OCI-M2 (cell line): ENCODE results near the gene WFDC2.

ENCODE experiments used
- DNase-seq: peaks from one replicate; lab custom pipeline; 2025; ENCODE audit not compliant: unreplicated experiment; lab: John Stamatoyannopoulos, UW

WFDC2 gene

DNA sequence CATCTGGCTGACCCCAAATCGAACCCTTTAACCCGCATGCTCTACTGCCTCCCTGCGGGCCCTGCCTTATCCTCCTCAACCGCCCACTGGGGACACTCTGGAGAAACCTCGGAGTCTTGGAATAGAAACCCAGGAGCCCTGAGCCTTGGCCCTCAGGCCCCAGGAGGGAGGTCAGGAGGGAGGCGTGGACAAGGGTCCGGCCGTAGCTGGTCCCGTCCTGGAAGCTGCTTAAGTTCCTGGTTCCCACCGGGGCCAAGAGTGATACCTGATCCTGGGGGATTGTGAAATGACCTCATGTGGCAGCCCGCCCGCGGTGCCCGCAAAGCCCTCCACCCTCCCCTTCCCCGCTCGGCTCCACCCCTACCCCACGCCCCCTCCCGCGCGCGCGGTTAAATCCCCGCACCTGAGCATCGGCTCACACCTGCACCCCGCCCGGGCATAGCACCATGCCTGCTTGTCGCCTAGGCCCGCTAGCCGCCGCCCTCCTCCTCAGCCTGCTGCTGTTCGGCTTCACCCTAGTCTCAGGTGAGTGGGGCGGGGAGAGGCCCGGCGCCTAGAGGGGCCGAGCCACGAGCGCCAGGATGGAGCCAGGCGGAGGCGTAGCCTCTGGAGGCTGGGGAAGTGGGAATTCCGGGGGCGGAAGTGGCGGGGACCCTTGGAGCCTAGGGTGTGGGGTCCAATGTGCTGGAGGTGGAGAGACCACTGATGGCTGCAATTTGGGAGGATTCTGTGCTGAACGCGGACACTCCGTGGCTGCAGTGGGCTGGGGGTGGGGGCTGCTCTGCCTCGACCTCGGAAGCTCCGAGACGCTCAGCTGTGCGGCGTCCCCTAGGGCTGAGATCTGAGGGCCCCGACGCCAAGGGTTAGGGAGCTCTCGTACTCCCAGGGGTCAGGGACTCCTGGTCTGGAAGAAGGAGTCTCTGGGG, at the start of gene WFDC2:
Gene WFDC2 (plus strand): TSS at position 418 of the 926 bp plus-strand sequence. CDS start 29 bp downstream, at position 447.
- DNase-seq: no peak

GRCh38 chr20:45420125-45420524, 49.4 kb upstream of the WFDC2 start:
- no peak for DNase-seq

- no peak for DNase-seq
These were observed 45.9 kb upstream of the WFDC2 start for GRCh38 chr20:45423700-45424099.

- DNase-seq: no peak
These were observed 44.0 kb upstream of the WFDC2 start for GRCh38 chr20:45425561-45425960.

GRCh38 chr20:45426320-45427016, 43.1 kb upstream of the WFDC2 start:
- DNase-seq: no peak

DNA sequence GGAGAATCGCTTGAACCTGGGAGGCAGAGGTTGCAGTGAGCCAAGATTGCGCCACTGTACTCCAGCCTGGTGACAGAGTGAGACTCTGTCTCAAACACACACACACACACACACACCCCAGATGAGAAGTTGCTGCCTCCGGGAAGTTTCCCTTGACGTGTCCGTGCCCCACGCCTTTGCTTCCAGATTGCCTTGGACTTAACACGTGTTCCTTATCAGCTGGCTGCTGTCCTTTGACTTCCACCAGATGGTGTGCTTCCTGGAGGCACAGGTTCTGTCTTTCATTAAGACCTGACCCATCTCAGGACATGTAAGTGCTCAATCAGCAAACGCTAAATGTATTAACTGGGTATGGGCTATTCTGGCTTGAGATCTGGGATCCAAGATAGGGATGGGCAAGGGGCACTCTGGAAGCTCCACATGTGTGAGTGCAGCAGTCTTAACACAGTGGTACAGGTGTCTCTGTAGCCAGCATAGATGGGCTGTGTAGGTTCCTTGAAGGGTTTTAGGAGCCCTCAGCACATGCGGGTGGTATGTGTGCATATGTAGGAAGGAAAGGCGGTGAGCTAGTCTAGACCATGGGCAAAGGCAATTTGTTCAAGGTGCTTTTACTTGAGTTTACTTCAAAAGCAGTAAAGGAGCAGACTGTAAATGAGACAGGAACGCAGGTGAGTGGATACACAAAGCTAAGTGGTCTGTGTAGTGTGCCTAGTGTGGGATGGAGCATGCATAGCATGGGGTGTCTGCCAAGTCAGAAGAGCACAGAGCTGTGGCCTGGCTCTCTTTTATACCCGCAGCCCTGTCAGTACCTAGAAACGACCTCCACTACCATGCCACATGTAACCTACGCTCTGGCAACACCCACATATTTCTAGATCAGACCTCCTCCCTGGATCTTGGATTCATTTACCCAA, 42.1 kb upstream of the WFDC2 start:
- DNase-seq: no peak

DNA sequence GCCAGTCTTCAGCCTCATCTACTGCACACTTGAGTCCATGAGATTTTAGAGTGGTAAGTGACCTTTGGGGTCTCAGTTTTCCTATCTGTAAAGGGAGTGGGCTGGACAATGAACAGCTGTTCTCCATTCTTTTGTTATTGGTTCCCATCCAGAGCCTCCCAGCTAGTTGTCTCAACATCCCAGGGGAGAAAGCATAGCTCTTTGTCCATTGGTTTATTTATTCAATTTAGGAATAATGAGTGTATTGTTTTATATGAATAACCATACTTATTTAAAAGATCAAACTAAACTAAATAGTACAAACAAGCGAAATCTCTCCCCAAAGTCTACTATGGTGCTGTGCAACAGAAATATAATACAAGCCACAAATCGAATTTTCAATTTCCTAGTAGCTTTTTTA, 39.9 kb upstream of the WFDC2 start:
- DNase-seq: no peak

GRCh38 chr20:45432294-45432693, 37.3 kb upstream of the WFDC2 start:
- DNase-seq: no peak

DNA sequence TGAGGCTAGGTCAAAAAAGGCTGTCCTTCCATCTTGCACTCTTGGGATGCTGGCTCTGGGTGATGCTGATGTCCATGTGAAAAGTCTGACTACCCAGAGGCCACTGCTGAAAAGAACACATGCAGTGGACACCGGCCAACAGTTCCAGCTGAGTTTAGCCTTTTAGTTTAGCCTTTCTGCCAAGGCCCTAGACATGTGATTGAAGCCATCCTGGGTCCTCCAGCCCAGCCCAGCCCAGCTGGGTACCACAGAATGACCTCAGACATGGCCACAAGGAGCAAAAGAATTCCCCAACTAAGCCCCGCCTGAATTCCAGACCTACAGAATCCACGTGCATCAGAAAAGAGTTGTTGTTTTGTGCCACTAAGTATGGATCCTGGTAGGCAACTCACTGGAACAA, 36.2 kb upstream of the WFDC2 start:
- DNase-seq: no peak

DNA sequence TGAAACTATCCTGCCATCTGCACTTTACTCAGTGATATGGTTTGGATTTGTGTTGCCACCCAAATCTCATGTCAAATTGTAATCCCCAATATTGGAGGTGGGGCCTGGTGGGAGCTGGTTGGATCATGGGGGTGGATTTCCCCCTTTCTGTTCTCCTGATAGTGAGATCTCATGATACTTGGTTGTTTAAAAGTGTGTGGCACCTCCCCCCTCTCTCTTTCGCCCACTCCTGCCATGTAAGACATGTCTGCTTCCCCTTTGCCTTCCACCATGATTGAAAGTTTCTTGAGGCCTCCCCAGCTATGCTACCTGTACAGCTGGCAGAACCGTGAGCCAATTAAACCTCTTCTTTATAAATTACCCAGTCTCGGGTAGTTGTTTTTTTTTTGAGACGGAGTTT, 35.6 kb upstream of the WFDC2 start:
- no peak for DNase-seq

DNA sequence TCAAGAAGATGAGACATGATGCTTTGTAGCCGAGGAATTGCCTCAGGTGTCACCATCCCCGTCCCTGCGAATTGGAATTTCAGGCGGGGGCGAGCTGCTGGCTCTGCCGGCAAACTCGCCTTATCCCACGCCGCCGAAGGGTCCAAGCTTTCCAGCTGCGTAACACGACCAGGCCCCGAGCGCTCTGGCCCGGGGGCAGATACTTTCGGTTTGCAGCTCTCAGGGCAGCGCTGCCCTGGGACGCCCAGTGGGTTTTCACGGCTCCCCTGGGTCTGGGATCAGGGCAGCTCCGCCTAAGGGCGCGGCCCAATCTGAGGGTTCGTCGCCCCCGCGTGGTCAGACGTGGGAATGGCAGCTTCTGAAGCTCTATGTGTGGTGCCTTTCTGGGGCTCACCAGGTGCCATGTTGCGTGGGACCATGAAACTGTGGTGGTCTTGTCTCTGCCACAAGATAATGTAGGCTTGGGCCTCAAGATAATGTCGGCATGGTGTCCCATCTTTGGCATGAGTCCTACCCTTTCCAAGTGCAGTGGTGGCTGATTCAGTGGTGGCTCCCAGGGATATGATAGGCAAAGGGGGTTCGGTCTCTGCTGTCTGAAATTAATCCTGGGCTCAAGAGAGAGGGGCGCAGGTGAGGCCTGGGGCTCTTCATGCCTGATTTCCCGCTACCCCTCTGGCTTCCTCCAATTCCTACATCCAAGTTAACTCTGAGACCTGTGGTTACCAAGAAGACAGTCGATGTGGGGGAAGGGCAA, 32.6 kb upstream of the WFDC2 start:
- peak; percentile 23 for DNase-seq

GRCh38 chr20:45440424-45440823, 29.1 kb upstream of the WFDC2 start:
- DNase-seq: no peak

DNA sequence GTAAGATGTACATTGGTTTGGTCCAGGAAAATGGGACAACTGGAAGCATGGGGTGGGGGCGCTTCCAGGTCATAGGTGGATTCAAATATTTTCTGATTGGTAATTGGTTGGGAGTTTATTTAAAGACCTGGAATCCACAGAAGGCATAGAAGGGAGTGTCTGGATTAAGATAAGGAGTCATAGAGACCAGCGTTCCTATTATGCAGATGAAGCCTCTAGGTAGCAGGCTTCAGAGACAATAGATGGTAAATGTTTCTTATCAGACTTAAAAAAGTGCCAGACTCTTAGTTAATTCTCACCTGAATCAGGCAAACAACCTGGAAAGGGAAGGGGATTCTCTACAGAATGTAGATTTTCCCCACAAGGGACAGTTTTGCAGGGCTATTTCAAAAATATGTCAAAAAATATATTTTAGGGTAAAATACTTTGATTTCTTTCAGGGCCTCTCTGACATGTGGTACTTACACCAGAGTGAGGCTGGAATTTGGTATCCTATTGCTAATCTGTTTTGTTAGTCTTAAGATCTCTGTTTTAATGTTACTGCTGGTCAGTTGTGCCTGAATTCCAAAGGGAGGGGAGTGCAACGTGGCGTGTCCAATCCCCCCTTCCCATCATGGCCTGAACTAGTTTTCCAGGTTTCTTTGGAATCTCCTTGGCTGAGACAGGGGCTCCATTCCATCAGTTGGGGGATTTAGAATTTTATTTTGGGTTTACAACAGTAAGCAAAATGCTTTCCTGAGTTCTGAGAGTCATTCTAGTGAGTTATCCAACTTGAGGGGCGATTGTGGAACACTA, 28.5 kb upstream of the WFDC2 start:
- no peak for DNase-seq

DNA sequence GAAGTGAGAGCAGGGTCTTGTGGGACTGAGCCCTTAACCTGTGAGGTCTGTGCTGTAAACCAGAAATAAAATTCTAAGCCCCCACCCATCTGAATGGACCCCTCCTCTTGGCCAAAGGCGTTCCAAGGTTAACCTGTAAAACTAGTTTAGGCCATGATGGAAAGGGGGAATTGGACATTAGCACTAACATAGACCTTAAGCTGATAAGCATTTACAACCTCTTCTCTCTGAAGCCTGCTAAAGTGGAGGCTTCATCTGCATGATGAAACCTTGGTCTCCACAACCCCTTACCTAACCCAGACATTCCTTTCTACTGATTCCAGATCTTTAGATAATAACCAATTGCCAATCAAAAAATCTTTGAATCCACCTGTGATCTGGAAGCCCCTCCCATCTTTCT, 27.8 kb upstream of the WFDC2 start:
- no peak for DNase-seq

GRCh38 chr20:45444050-45444449, 25.5 kb upstream of the WFDC2 start:
- no peak for DNase-seq

GRCh38 chr20:45445805-45446562, 23.6 kb upstream of the WFDC2 start:
- DNase-seq: no peak

DNA sequence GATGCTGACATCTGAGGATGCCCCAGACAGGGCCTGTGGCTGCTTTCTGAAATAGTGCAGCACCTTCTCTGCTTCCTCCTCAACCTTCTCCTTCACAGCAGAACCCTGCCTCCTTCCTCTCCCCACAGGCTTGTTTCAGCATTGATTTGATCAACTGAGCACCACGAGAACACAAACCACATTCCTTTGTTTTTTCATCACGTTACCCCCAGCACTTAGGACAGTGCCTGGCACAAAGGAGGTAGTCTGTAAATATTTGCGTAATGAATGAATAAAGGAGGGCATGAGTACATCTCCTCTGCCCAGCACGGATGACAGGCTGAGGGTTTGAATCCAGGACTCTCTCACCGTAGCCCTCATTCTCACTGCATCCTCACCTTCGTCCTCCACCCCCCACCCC, 21.3 kb upstream of the WFDC2 start:
- DNase-seq: no peak

- DNase-seq: no peak
These were observed 20.0 kb upstream of the WFDC2 start for GRCh38 chr20:45449528-45449927.
